H1 (cell line): ENCODE results near the gene EIF2S1. TPM values are rescaled to one million over a fixed set of nuclear protein-coding genes. Genes with fewer than 3 reads are reported as not detected.

Experiments
- CTCF ChIA-PET: fragments of 300-600 bp; sonication (Branson Sonifier 250); formaldehyde crosslinking; loops from one replicate; lab custom pipeline; 2021; ENCODE audit not compliant: partially characterized antibody; lab: Charles Lee
- POLR2A ChIA-PET: fragments of 300-600 bp; sonication (Branson Sonifier 250); formaldehyde crosslinking; loops from one replicate; lab custom pipeline; 2021; ENCODE audit warnings: inconsistent platforms; ENCODE audit not compliant: partially characterized antibody; lab: Charles Lee
- DNase-seq, 2 experiments: peaks; one replicate each; pipeline versions ENCODE4 v3.0.0 to v3.0.0-alpha.2; 2010 to 2022; ENCODE audit warnings: low spot score in 2 of 2, low read depth in 1 of 2, mixed read lengths in 1 of 2
- FAIRE-seq: peaks from 2 replicates; lab custom pipeline; 2011; peaks lifted over from hg19 to GRCh38; lab: Jason Lieb, UNC
- H2AFZ ChIP-seq: 2 replicates; pipeline ENCODE4 v1.8.1; 2012; ENCODE audit warnings: low read length, inconsistent platforms
- H2AK5ac ChIP-seq: 2 replicates; pipeline ENCODE4 v1.6.1; 2013; ENCODE audit warnings: low read depth, low read length
- H2BK120ac ChIP-seq: replicated peaks from 2 replicates; pipeline ENCODE3; 2013; ENCODE audit warnings: low read depth, low read length, inconsistent platforms
- H2BK12ac ChIP-seq: 2 replicates; pipeline ENCODE4 v1.6.1; 2013; ENCODE audit warnings: low read depth, low read length
- H2BK15ac ChIP-seq: 2 replicates; pipeline ENCODE4 v1.6.1; 2013; ENCODE audit warnings: low read length
- H2BK20ac ChIP-seq: 2 replicates; pipeline ENCODE4 v1.6.1; 2013; ENCODE audit warnings: low read length
- H2BK5ac ChIP-seq: 2 replicates; pipeline ENCODE4 v1.6.1; 2013; ENCODE audit warnings: low read depth, low read length
- H3K14ac ChIP-seq: 2 replicates; pipeline ENCODE4 v1.6.1; 2013; ENCODE audit warnings: inconsistent platforms; ENCODE audit not compliant: insufficient read length
- H3K18ac ChIP-seq: 2 replicates; pipeline ENCODE4 v1.6.1; 2013; ENCODE audit warnings: low read length; ENCODE audit errors: extremely low read depth
- H3K23ac ChIP-seq: 2 replicates; pipeline ENCODE4 v1.6.1; 2013; ENCODE audit warnings: inconsistent platforms; ENCODE audit not compliant: insufficient read length
- H3K23me2 ChIP-seq: 2 replicates; pipeline ENCODE4 v1.6.1; 2013; ENCODE audit warnings: low read depth, low read length
- H3K27ac ChIP-seq: 2 replicates; pipeline ENCODE4 v1.6.1; 2011; ENCODE audit warnings: low read depth, low read length, inconsistent platforms
- H3K27me3 ChIP-seq, 4 experiments: replicated peaks in 1 of 4; 1 replicate in 1 of 4; 2 replicates in 3 of 4; pipeline versions ENCODE4 v1.6.1 to v1.8.1; 2011 to 2013; ENCODE audit warnings: low read length in 3 of 4, mild to moderate bottlenecking in 3 of 4, inconsistent platforms in 2 of 4, mixed read lengths in 2 of 4, moderate library complexity in 1 of 4; ENCODE audit not compliant: control insufficient read depth in 3 of 4, insufficient read depth in 3 of 4; ENCODE audit errors: extremely low read depth in 1 of 4
- H3K36me3 ChIP-seq, 4 experiments: 2 replicates each; pipeline versions ENCODE4 v1.6.1 to v1.8.1; 2011 to 2013; ENCODE audit warnings: mild to moderate bottlenecking in 4 of 4, low read length in 3 of 4, moderate library complexity in 2 of 4, control low read depth in 1 of 4, inconsistent platforms in 1 of 4; ENCODE audit not compliant: insufficient read depth in 4 of 4, control insufficient read depth in 2 of 4
- H3K4ac ChIP-seq: replicated peaks from 2 replicates; pipeline ENCODE3; 2013; ENCODE audit warnings: low read length, low read depth, mixed read lengths, inconsistent platforms; ENCODE audit not compliant: insufficient read length
- H3K4me1 ChIP-seq, 4 experiments: replicated peaks in 1 of 4; 1 replicate in 1 of 4; 2 replicates in 3 of 4; pipeline versions ENCODE4 v1.6.1 to v1.8.1; 2011 to 2013; ENCODE audit warnings: low read length in 3 of 4, inconsistent platforms in 2 of 4, mixed read lengths in 1 of 4; ENCODE audit not compliant: insufficient read depth in 4 of 4, control insufficient read depth in 3 of 4
- H3K4me2 ChIP-seq, 2 experiments: 2 replicates each; pipeline versions ENCODE4 v1.6.1 to v1.8.1; 2011 to 2013; ENCODE audit warnings: low read depth in 2 of 2, low read length in 2 of 2, control low read depth in 1 of 2, inconsistent platforms in 1 of 2, mild to moderate bottlenecking in 1 of 2; ENCODE audit not compliant: insufficient read depth in 1 of 2
- H3K4me3 ChIP-seq, 4 experiments: fragments of 200-600, 300-600 bp in 1 of 4; sonication (generic), shearing (Covaris generic), sonication (Bioruptor Twin) in 1 of 4; 2 replicates each; pipeline versions ENCODE4 v1.5.1 to v1.8.1; 2011 to 2016; ENCODE audit warnings: low read length in 4 of 4, low read depth in 3 of 4, control low read depth in 2 of 4, inconsistent platforms in 2 of 4, mild to moderate bottlenecking in 2 of 4, mixed read lengths in 1 of 4, moderate library complexity in 1 of 4; ENCODE audit not compliant: insufficient read depth in 2 of 4; ENCODE audit errors: extremely low read depth in 1 of 4
- H3K56ac ChIP-seq: replicated peaks from 2 replicates; pipeline ENCODE3; 2013; ENCODE audit warnings: low read depth, mild to moderate bottlenecking, mixed read lengths, low read length, inconsistent platforms; ENCODE audit not compliant: insufficient read length
- H3K79me1 ChIP-seq: 2 replicates; pipeline ENCODE4 v1.6.1; 2013; ENCODE audit warnings: low read depth, low read length, control low read depth
- H3K79me2 ChIP-seq, 2 experiments: 2 replicates each; pipeline versions ENCODE4 v1.6.1 to v1.8.1; 2012 to 2013; ENCODE audit warnings: low read length in 2 of 2, mild to moderate bottlenecking in 2 of 2, inconsistent platforms in 1 of 2; ENCODE audit not compliant: insufficient read depth in 2 of 2, control insufficient read depth in 1 of 2
- H3K9ac ChIP-seq, 4 experiments: replicated peaks in 1 of 4; 1 replicate in 1 of 4; 2 replicates in 3 of 4; pipeline versions ENCODE4 v1.6.1 to v1.8.1; 2011 to 2013; ENCODE audit warnings: low read depth in 3 of 4, low read length in 3 of 4, control low read depth in 2 of 4, mild to moderate bottlenecking in 2 of 4, moderate library complexity in 2 of 4, inconsistent platforms in 1 of 4; ENCODE audit errors: extremely low read depth in 1 of 4
- H3K9me3 ChIP-seq, 2 experiments: 2 replicates each; pipeline versions ENCODE4 v1.6.1 to v1.8.1; 2012 to 2013; ENCODE audit warnings: mild to moderate bottlenecking in 2 of 2, moderate library complexity in 2 of 2, control low read depth in 1 of 2, inconsistent platforms in 1 of 2, low read depth in 1 of 2, low read length in 1 of 2, mixed read lengths in 1 of 2; ENCODE audit not compliant: insufficient read depth in 2 of 2
- H4K20me1 ChIP-seq, 2 experiments: replicated peaks in 1 of 2; 2 replicates each; pipeline versions ENCODE3 to v1.8.1; 2011 to 2013; ENCODE audit warnings: inconsistent platforms in 2 of 2, low read length in 2 of 2, mild to moderate bottlenecking in 1 of 2; ENCODE audit not compliant: insufficient read depth in 2 of 2, control insufficient read depth in 1 of 2
- H4K5ac ChIP-seq: 2 replicates; pipeline ENCODE4 v1.6.1; 2013; ENCODE audit warnings: low read length, low read depth, mixed read lengths, inconsistent platforms; ENCODE audit not compliant: insufficient read length
- H4K8ac ChIP-seq: 2 replicates; pipeline ENCODE4 v1.8.0; 2013; ENCODE audit warnings: mild to moderate bottlenecking, moderate library complexity, low read length, inconsistent platforms; ENCODE audit not compliant: insufficient read depth; ENCODE audit errors: extremely low read depth
- H4K91ac ChIP-seq: replicated peaks from 2 replicates; pipeline ENCODE3; 2013; ENCODE audit warnings: low read length, mixed read lengths, inconsistent platforms; ENCODE audit not compliant: insufficient read length
- ASH2L ChIP-seq: fragments of 200-600, 300-600 bp; sonication (generic); IDR thresholded peaks from one replicate; pipeline ENCODE4 v1.7.1; 2017; ENCODE audit warnings: low read length
- BCL11A ChIP-seq, 2 experiments: IDR thresholded peaks; one replicate each; pipeline ENCODE4 v1.6.1; 2011; ENCODE audit warnings: low read depth in 2 of 2, low read length in 2 of 2, mild to moderate bottlenecking in 2 of 2
- BRCA1 ChIP-seq: IDR thresholded peaks from 2 replicates; pipeline ENCODE4 v1.6.1; 2012; ENCODE audit warnings: low read depth, low read length, improper control_type of control experiment
- CEBPB ChIP-seq: IDR thresholded peaks from 2 replicates; pipeline ENCODE4 v1.6.1; 2012; ENCODE audit warnings: low read depth, low read length
- CREB1 ChIP-seq: IDR thresholded peaks from 2 replicates; pipeline ENCODE4 v1.6.1; 2012; ENCODE audit warnings: inconsistent platforms
- EGR1 ChIP-seq: IDR thresholded peaks from 2 replicates; pipeline ENCODE4 v1.6.1; 2011; ENCODE audit warnings: low read depth, low read length, borderline replicate concordance
- EZH2 ChIP-seq: fragments of 200-600 bp; sonication (generic); IDR thresholded peaks from 2 replicates; pipeline ENCODE4 v1.7.1; 2012; ENCODE audit warnings: low read depth, mild to moderate bottlenecking, moderate library complexity, low read length, inconsistent platforms; ENCODE audit not compliant: severe bottlenecking
- HDAC6 ChIP-seq: IDR thresholded peaks from one replicate; pipeline ENCODE4 v1.7.1; 2012; ENCODE audit warnings: low read depth, mild to moderate bottlenecking, inconsistent platforms, low read length, moderate library complexity
- MAFK ChIP-seq: IDR thresholded peaks from 2 replicates; pipeline ENCODE4 v1.6.1; 2012; ENCODE audit warnings: low read depth, mild to moderate bottlenecking, improper control_type of control experiment, low read length
- RAD21 ChIP-seq, 2 experiments: IDR thresholded peaks in 1 of 2; conservative IDR thresholded peaks in 1 of 2; 2 replicates each; pipeline ENCODE4 v1.6.1; 2011; ENCODE audit warnings: low read depth in 2 of 2, low read length in 2 of 2, improper control_type of control experiment in 1 of 2, inconsistent platforms in 1 of 2, mild to moderate bottlenecking in 1 of 2, moderate library complexity in 1 of 2
- SIN3A ChIP-seq, 2 experiments: IDR thresholded peaks in 1 of 2; conservative IDR thresholded peaks in 1 of 2; 2 replicates each; pipeline ENCODE4 v1.6.1; 2011 to 2012; ENCODE audit warnings: low read length in 2 of 2, improper control_type of control experiment in 1 of 2, low read depth in 1 of 2, mild to moderate bottlenecking in 1 of 2
- SIX5 ChIP-seq: IDR thresholded peaks from 2 replicates; pipeline ENCODE4 v1.6.1; 2011; ENCODE audit warnings: mild to moderate bottlenecking, low read depth, low read length
- TBP ChIP-seq: IDR thresholded peaks from 2 replicates; pipeline ENCODE4 v1.6.1; 2011; ENCODE audit warnings: low read depth, low read length, improper control_type of control experiment
- TEAD4 ChIP-seq: IDR thresholded peaks from 2 replicates; pipeline ENCODE4 v1.6.1; 2012; ENCODE audit warnings: low read depth, low read length, inconsistent platforms, mixed read lengths
- YY1 ChIP-seq: IDR thresholded peaks from 2 replicates; pipeline ENCODE4 v1.6.1; 2011; ENCODE audit warnings: low read depth, mild to moderate bottlenecking, low read length
- WGBS, 2 experiments: shearing (Covaris generic) in 1 of 2; methylation state at CpG; one replicate each; pipeline versions ENCODE4 v1.1.6 to v1.1.7; 2013 to 2015; ENCODE audit warnings: low lambda C conversion rate in 2 of 2, mixed read lengths in 2 of 2, inconsistent platforms in 1 of 2, low coverage in 1 of 2, missing lambda C conversion rate in 1 of 2; ENCODE audit not compliant: insufficient replicate concordance in 2 of 2, insufficient coverage in 1 of 2, insufficient read length in 1 of 2; ENCODE audit errors: extremely low coverage in 1 of 2, missing lambda C conversion rate in 1 of 2; 5-methylcytosine and 5-hydroxymethylcytosine counted together
- polyA plus RNA-seq, 7 experiments: library from polyadenylated mRNA; depleted of rRNA in 3 of 7; stranded (reverse) in 5 of 7; unstranded in 2 of 7; fragments of >200 nt in 5 of 7; fragments of 200-250 nt in 2 of 7; gene quantifications; 1 replicate in 5 of 7; 2 replicates in 1 of 7; 4 replicates in 1 of 7; pipeline versions ENCODE4 v1.2.1 to v1.2.3, GENCODE V29; 2011 to 2013; ENCODE audit warnings: missing spikeins in 2 of 7, mixed read lengths in 2 of 7
- total RNA-seq: library from RNA; stranded (reverse); fragmentation: NEBNext Ultra II Directional; extraction: Animal tissue kit (Norgen Biotek cat#: 25700); gene quantifications from 2 replicates; pipeline ENCODE4 v1.2.1, GENCODE V29; 2021

The EIF2S1 gene
- total and polyA plus RNA-seq, 2 of the 8 experiments (the other 6 are each of a cell fraction or from before 2014, with no cell fraction given) = 35.1 to 146 TPM

GRCh38 chr14:67425608-67426007, 65.5 kb downstream of the EIF2S1 start:
- H3K56ac ChIP-seq = no peak overlapping the region
- H3K9ac ChIP-seq = no peak overlapping the region
- H3K4me2 ChIP-seq = no peak overlapping the region
- no peaks in the 10 kb centered on the region for H4K20me1 ChIP-seq
- H3K14ac ChIP-seq = no peak overlapping the region
- no peak overlapping the region for H3K27ac ChIP-seq
- H2BK15ac ChIP-seq = no peak overlapping the region
- H3K4ac ChIP-seq = no peak overlapping the region
- H3K27me3 ChIP-seq = no peaks in the 10 kb centered on the region
- H2AFZ ChIP-seq = no peak overlapping the region
- H4K8ac ChIP-seq = no peak overlapping the region
- no peak overlapping the region for H2BK12ac ChIP-seq
- H3K79me1 ChIP-seq = no peaks in the 10 kb centered on the region
- no peak overlapping the region for H3K4me3 ChIP-seq
- H3K9me3 ChIP-seq = no peaks in the 10 kb centered on the region
- H4K5ac ChIP-seq = no peak overlapping the region
- no peak overlapping the region for H3K18ac ChIP-seq
- no peak overlapping the region for H2BK5ac ChIP-seq
- no peak overlapping the region for H2AK5ac ChIP-seq
- no peak overlapping the region for H2BK120ac ChIP-seq
- no peak overlapping the region for H3K23ac ChIP-seq
- POLR2A ChIA-PET = interaction anchor here (0.6 kb wide), 1 partner anchor 55 kb away, joined by 3 read pairs; no protein-coding TSS in a partner anchor
- H3K36me3 ChIP-seq = no peaks in the 10 kb centered on the region
- CTCF ChIA-PET = interaction anchor here (0.7 to 21.6 kb wide), 23 partner anchors 8 to 279 kb away, joined by 3 to 446 read pairs (median 15); partner anchors contain the start of genes PIGH and PLEK2
- DNase-seq (no peak), FAIRE-seq (no peak)
- H3K4me1 ChIP-seq = peaks cover 0 to 7% (median 2%) of the 10 kb centered on the region in 4 experiments; a peak in 3 of 7 replicates
- WGBS, 2 experiments = 85% methylated on average over 4 of the region's 4 CpGs; no CpG with 5 or more reads in 1 of the 2 experiments
- no peaks in the 10 kb centered on the region for H3K79me2 ChIP-seq
- H2BK20ac ChIP-seq = no peak overlapping the region
- no peak overlapping the region for H4K91ac ChIP-seq
- no peaks in the 10 kb centered on the region for H3K23me2 ChIP-seq
- TF ChIP-seq TEAD4 = no peak
- TF ChIP-seq EZH2 = no peak
- no peak for TF ChIP-seq SIN3A (conservative IDR thresholded peaks at IDR 0.05 in 1 of 2, IDR thresholded peaks at IDR 0.05 in 1 of 2; ENCODE audit: low read depth in 1 of 2, low read length in 2 of 2)
- no peak for TF ChIP-seq CEBPB
- no peak for TF ChIP-seq HDAC6
- TF ChIP-seq BCL11A (IDR thresholded peaks at IDR 0.05; ENCODE audit: low read depth in 2 of 2, low read length in 2 of 2) = no peak
- TF ChIP-seq TBP = no peak
- TF ChIP-seq YY1 = no peak
- no peak for TF ChIP-seq BRCA1
- TF ChIP-seq RAD21 (IDR thresholded peaks at IDR 0.05 in 1 of 2, conservative IDR thresholded peaks at IDR 0.05 in 1 of 2; ENCODE audit: low read depth in 2 of 2, low read length in 2 of 2) = no peak
- no peak for TF ChIP-seq SIX5
- TF ChIP-seq EGR1 = no peak
- TF ChIP-seq CREB1 = no peak
- no peak for TF ChIP-seq MAFK
- no peak for TF ChIP-seq ASH2L
